ENCODE data around the gene NELFE.

DNA sequence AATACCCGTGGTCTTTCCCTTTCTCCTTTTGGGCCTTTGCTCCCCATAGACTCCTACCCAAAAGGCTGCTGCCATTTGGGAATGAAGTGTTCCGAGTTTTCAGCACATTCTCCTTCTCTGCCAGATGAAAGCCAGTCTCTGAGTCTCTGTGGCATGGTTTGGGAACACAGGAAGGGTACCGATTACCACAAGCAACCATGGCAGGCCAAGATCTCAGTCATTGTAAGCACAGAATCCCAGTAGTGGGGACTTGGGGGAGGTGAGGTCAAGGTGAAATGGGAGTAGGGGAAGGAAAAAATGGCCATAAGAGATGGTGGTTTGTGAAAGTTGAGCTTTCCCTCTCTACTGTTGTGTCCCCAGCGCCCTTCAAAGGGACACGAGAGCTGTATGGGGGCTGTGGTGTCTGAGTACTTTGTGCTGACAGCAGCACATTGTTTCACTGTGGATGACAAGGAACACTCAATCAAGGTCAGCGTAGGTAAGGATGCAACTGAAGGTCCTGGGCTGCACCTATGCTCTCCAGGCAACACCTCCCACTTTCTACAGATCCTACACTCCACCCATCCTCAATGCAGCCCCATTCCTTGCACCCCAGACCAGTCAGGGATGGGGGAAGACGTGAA, 8.7 kb downstream of the NELFE start:
- TF ChIP-seq, protein P1, sequence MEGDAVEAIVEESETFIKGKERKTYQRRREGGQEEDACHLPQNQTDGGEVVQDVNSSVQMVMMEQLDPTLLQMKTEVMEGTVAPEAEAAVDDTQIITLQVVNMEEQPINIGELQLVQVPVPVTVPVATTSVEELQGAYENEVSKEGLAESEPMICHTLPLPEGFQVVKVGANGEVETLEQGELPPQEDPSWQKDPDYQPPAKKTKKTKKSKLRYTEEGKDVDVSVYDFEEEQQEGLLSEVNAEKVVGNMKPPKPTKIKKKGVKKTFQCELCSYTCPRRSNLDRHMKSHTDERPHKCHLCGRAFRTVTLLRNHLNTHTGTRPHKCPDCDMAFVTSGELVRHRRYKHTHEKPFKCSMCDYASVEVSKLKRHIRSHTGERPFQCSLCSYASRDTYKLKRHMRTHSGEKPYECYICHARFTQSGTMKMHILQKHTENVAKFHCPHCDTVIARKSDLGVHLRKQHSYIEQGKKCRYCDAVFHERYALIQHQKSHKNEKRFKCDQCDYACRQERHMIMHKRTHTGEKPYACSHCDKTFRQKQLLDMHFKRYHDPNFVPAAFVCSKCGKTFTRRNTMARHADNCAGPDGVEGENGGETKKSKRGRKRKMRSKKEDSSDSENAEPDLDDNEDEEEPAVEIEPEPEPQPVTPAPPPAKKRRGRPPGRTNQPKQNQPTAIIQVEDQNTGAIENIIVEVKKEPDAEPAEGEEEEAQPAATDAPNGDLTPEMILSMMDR (conservative IDR thresholded peaks at IDR 0.05 in 1 of 2, IDR thresholded peaks at IDR 0.05 in 1 of 2; ENCODE audit: low read depth in 1 of 2, low read length in 2 of 2) = no peak
- TF ChIP-seq EZH2 (IDR thresholded peaks at IDR 0.05; ENCODE audit: low read length, missing control alignments) = no peak

Data from fibroblast of lung (primary cell).